Thyroid gland (tissue), 4 donors: ENCODE data around the gene AFF4. TPM values are rescaled to one million over a fixed set of nuclear protein-coding genes. Genes with fewer than 3 reads are reported as not detected.
"Not testable (repeated sequence)": the region's sequence is repeated elsewhere in the genome, so short reads cannot be mapped to it uniquely, and the experiment has no call there.

Experiments used
- DNase-seq, 2 donors: peaks; one replicate each; pipeline ENCODE4 v3.0.0-alpha.2; 2019
- H3K27ac ChIP-seq, 3 donors: fragments of 200-600 bp; sonication (generic); 1 replicate in 2 of 3; 2 replicates in 1 of 3; pipeline ENCODE4 v1.5.1; 2016 to 2019; ENCODE audit warnings: mild to moderate bottlenecking in 1 of 3, moderate library complexity in 1 of 3
- H3K27me3 ChIP-seq: fragments of 200-600 bp; sonication (generic); one replicate; pipeline ENCODE4 v1.5.1; 2019
- H3K36me3 ChIP-seq, 2 donors: fragments of 200-600 bp; sonication (generic); one replicate each; pipeline ENCODE4 v1.5.1; 2016 to 2019
- H3K4me1 ChIP-seq, 2 donors: fragments of 200-600 bp; sonication (generic); one replicate each; pipeline ENCODE4 v1.5.1; 2017 to 2019
- H3K4me3 ChIP-seq, 3 donors: fragments of 200-600 bp; sonication (generic); replicated peaks in 1 of 3; 1 replicate in 2 of 3; 2 replicates in 1 of 3; pipeline ENCODE4 v1.5.1; 2016; ENCODE audit warnings: mild to moderate bottlenecking in 1 of 3
- H3K9me3 ChIP-seq: fragments of 200-600 bp; sonication (generic); one replicate; pipeline ENCODE4 v1.5.1; 2017
- POLR2A ChIP-seq, 2 donors: fragments of 450-650 bp; IDR thresholded peaks; one replicate each; pipeline ENCODE4 v1.6.1; 2017; ENCODE audit warnings: antibody characterized with exemption in 2 of 2, mild to moderate bottlenecking in 2 of 2, moderate library complexity in 1 of 2
- WGBS, 2 donors: methylation state at CpG; one replicate each; pipeline ENCODE4 v1.1.5; 2017; 5-methylcytosine and 5-hydroxymethylcytosine counted together
- intact Hi-C: fragments of 100-400 bp; cut with DNase I; formaldehyde crosslinking; loops from one replicate; pipeline ENCODE4 v1.15.1; 2023
- total RNA-seq, 4 donors: library from RNA; depleted of rRNA; stranded (reverse); fragments of >200 nt; gene quantifications; one replicate each; pipeline ENCODE4 v1.2.3, GENCODE V29; 2016
- TF ChIP-seq, protein P1 (sequence below), 6 experiments: fragments of 200-600 bp in 3 of 6; fragments of 450-650 bp in 3 of 6; sonication (generic) in 3 of 6; IDR thresholded peaks; one replicate each; pipeline ENCODE4 v1.5.1; 2016 to 2019; ENCODE audit warnings: antibody characterized with exemption in 6 of 6, mild to moderate bottlenecking in 2 of 6, inconsistent platforms in 1 of 6, moderate library complexity in 1 of 6

AFF4 gene
- total RNA-seq, 4 donors from 2014 or later, result 81.7 to 150 (median 95.7) TPM

DNA sequence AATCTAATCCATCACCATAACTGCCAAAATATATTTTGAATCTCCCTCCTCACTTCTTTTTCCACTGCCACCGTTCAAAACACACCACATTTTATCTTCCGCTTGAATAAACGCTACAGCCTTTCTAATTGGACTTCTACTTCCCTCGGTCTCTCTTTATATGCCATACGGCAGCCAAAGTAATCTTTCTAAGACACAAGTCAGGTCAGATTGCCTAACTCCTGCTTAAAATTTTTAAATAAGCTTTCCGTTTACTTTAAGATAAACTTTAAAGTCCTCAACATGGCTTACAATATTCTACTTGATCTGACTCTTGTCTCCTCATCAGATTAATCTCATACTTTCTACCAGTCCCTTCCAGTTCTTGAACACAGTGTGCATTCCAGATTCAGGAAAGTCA, 9.7 kb downstream of the AFF4 start:
- Histone ChIP-seq H3K4me1 (peaks cover 11 to 24% of the 10 kb centered on the region in 2 donors), H3K27ac (no peak overlapping the region), H3K4me3 (no peak overlapping the region), H3K36me3 (no peaks in the 10 kb centered on the region), H3K9me3 (no peaks in the 10 kb centered on the region), H3K27me3 (no peaks in the 10 kb centered on the region)
- TF ChIP-seq, protein P1, sequence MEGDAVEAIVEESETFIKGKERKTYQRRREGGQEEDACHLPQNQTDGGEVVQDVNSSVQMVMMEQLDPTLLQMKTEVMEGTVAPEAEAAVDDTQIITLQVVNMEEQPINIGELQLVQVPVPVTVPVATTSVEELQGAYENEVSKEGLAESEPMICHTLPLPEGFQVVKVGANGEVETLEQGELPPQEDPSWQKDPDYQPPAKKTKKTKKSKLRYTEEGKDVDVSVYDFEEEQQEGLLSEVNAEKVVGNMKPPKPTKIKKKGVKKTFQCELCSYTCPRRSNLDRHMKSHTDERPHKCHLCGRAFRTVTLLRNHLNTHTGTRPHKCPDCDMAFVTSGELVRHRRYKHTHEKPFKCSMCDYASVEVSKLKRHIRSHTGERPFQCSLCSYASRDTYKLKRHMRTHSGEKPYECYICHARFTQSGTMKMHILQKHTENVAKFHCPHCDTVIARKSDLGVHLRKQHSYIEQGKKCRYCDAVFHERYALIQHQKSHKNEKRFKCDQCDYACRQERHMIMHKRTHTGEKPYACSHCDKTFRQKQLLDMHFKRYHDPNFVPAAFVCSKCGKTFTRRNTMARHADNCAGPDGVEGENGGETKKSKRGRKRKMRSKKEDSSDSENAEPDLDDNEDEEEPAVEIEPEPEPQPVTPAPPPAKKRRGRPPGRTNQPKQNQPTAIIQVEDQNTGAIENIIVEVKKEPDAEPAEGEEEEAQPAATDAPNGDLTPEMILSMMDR (IDR thresholded peaks at IDR 0.05), result no peak
- TF ChIP-seq POLR2A (IDR thresholded peaks at IDR 0.05), result no peak
- no peak for DNase-seq
- intact Hi-C loops, result no loop called here
- 73 to 78% methylated on average over 6 of the region's 6 CpGs for WGBS, 2 donors

DNA sequence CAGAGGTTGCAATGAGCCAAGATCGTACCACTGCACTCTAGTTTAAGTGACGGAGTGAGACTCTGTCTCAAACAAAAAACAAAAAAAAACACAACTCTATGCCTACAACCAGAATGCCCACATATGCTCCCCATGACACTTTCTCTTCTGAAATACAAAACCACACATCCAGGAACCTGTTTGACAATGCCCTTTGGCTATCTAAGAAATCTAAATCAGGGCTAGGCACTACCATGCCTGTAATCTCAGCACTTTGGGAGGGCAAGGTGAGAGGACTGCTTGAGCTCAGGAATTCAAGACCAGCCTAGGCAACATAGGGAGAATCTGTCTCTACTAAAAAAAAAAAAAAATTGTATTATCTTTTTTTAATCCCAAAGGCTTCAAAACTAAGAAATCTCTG, 10.6 kb downstream of the AFF4 start:
- intact Hi-C loops, result no loop called here
- H3K9me3 ChIP-seq, result no peaks in the 10 kb centered on the region
- no peak overlapping the region for H3K27ac ChIP-seq
- 62 to 67% methylated on average over 2 of the region's 2 CpGs for WGBS, 2 donors
- no peaks in the 10 kb centered on the region for H3K27me3 ChIP-seq
- TF ChIP-seq POLR2A (IDR thresholded peaks at IDR 0.05), result no peak
- TF ChIP-seq, protein P1 (IDR thresholded peaks at IDR 0.05), result no peak
- H3K4me1 ChIP-seq, result peaks cover 11 to 28% of the 10 kb centered on the region in 2 donors
- no peak for DNase-seq
- no peak overlapping the region for H3K4me3 ChIP-seq
- H3K36me3 ChIP-seq, result no peaks in the 10 kb centered on the region

DNA sequence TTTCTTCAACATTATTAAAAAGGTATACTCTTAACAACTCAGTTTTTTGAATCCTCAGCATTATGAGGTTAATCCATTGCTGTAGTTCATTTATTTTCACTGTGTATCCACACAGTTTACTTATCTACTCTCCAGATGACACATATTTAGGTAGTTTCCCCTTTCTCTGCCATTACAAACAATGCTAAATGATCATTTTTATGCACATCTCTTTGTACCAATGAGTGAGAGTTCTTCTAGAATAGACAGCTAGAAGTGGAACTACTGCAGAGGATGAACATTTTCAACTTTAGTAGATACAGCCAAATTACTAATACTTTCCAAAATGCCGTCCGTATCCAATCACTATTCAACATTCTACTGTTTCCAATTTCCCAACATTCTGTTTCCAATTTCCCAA, 11.5 kb downstream of the AFF4 start:
- no peak for DNase-seq
- 86 to 87% methylated on average over 2 of the region's 2 CpGs for WGBS, 2 donors
- Histone ChIP-seq H3K9me3 (no peaks in the 10 kb centered on the region), H3K27ac (no peak overlapping the region), H3K4me3 (no peak overlapping the region), H3K27me3 (no peaks in the 10 kb centered on the region), H3K36me3 (no peaks in the 10 kb centered on the region), H3K4me1 (peaks cover 11 to 36% of the 10 kb centered on the region in 2 donors)
- intact Hi-C loops, result no loop called here
- no peak for TF ChIP-seq POLR2A (IDR thresholded peaks at IDR 0.05)
- TF ChIP-seq, protein P1 (IDR thresholded peaks at IDR 0.05), result no peak

DNA sequence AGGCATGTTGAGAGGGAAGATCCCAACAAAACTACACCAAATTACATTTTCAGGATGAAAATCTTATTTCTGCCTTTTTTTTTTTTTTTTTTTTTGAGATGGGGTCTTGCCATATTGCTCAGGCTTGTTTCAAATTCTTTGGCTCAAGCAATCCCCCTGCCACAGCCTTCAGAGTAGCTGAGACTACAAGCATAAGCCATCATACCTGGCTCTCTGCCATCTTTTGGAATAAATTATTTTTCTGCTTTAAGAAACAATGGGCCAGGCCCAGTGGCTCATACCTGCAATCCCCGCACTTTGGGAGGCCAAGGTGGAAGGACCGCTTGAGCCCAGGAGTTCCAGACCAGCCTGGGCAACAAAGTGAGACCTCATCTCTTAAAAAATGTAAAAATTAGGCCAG, 14.3 kb downstream of the AFF4 start:
- intact Hi-C loops, result no loop called here

DNA sequence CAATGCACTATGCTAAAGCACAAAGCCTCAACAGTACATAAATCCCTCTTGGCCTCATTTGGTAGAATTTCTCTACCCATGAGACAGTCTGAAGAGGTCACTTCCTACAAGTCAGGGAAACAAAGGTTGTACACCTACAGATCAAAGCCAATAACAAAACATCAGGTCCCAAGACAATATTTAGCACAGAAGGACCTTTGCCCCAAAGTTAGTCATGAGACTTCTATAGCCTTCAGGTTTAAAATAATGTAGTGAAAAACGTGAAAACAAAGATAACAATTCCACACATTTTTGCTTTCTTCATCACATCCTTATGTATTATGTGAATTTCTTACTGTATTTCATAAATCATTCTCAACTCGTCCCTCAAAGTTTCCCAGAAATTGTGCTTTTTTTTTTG, 15.8 kb downstream of the AFF4 start:
- H3K36me3 ChIP-seq, result no peaks in the 10 kb centered on the region
- WGBS, 2 donors, result 52 to 62% methylated on average over 2 of the region's 2 CpGs
- H3K27ac ChIP-seq, result no peak overlapping the region
- intact Hi-C loops, result no loop called here
- DNase-seq, result no peak
- TF ChIP-seq, protein P1 (IDR thresholded peaks at IDR 0.05), result no peak
- TF ChIP-seq POLR2A (IDR thresholded peaks at IDR 0.05), result no peak
- no peak overlapping the region for H3K4me3 ChIP-seq
- H3K9me3 ChIP-seq, result no peaks in the 10 kb centered on the region
- H3K27me3 ChIP-seq, result no peaks in the 10 kb centered on the region
- H3K4me1 ChIP-seq, result peaks cover 18 to 29% of the 10 kb centered on the region in 2 donors

More for the DNA sequence above, 14.3 kb downstream of the AFF4 start:
- DNase-seq, result no peak
- H3K4me3 ChIP-seq, result no peak overlapping the region
- TF ChIP-seq, protein P1 (IDR thresholded peaks at IDR 0.05), result no peak
- no peak for TF ChIP-seq POLR2A (IDR thresholded peaks at IDR 0.05)
- no peaks in the 10 kb centered on the region for H3K9me3 ChIP-seq
- no peaks in the 10 kb centered on the region for H3K36me3 ChIP-seq
- peaks cover 25 to 36% of the 10 kb centered on the region in 2 donors for H3K4me1 ChIP-seq
- WGBS, 2 donors, result 100% methylated on average over 2 of the region's 2 CpGs
- H3K27me3 ChIP-seq, result no peaks in the 10 kb centered on the region
- no peak overlapping the region for H3K27ac ChIP-seq

DNA sequence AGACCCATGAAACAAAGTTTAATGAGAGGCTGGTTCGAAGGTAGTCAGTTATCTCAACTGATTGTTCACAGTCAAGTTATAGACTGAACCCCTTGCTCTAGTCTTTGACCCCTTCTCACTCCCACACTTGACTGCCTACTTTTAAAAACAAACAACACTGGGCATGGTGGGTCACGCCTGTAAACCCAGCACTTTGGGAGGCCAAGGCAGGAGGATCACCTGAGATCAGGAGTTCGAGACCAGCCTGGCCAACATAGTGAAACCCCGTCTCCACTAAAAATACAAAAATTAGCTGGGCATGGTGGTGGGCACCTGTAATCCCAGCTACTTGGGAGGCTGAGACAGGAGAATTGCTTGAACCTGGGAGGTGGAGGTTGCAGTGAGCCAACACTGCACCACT, 18.1 kb downstream of the AFF4 start:
- Histone ChIP-seq H3K4me1 (peaks cover 18 to 22% of the 10 kb centered on the region in 2 donors), H3K27ac (peak overlapping the region in 1 of 3 donors; percentile 26)
- intact Hi-C loops, H3K4me3 ChIP-seq, H3K27me3 ChIP-seq, DNase-seq, H3K36me3 ChIP-seq, H3K9me3 ChIP-seq: not testable (repeated sequence)
- 94 to 96% methylated on average over 4 of the region's 4 CpGs for WGBS, 2 donors
